H9 (cell line): ENCODE results near the gene FMN1. TPM values are rescaled to one million over a fixed set of nuclear protein-coding genes. Genes with fewer than 3 reads are reported as not detected.

ENCODE experiments used
- DNase-seq: peaks from one replicate; pipeline ENCODE4 v3.0.0-alpha.2; 2017
- H2AFZ ChIP-seq: one replicate; pipeline ENCODE4 v1.6.1; 2013; ENCODE audit warnings: mild to moderate bottlenecking, low read length, control low read depth, moderate library complexity
- H2AK5ac ChIP-seq: 2 replicates; pipeline ENCODE4 v1.6.1; 2013; ENCODE audit warnings: low read length, control low read depth, mixed read lengths; ENCODE audit not compliant: insufficient read length
- H2BK120ac ChIP-seq: one replicate; pipeline ENCODE4 v1.6.1; 2013; ENCODE audit warnings: low read depth, mild to moderate bottlenecking, low read length, control low read depth, inconsistent platforms; ENCODE audit not compliant: poor library complexity, severe bottlenecking
- H2BK12ac ChIP-seq: 2 replicates; pipeline ENCODE4 v1.6.1; 2013; ENCODE audit warnings: low read length, control low read depth, mixed read lengths, low read depth; ENCODE audit not compliant: insufficient read length
- H2BK15ac ChIP-seq: 2 replicates; pipeline ENCODE4 v1.6.1; 2013; ENCODE audit warnings: low read depth, low read length, control low read depth
- H2BK20ac ChIP-seq: one replicate; pipeline ENCODE4 v1.6.1; 2013; ENCODE audit warnings: low read depth, mild to moderate bottlenecking, low read length, control low read depth, inconsistent platforms; ENCODE audit not compliant: poor library complexity, severe bottlenecking
- H2BK5ac ChIP-seq: 2 replicates; pipeline ENCODE4 v1.6.1; 2013; ENCODE audit warnings: low read length, control low read depth, mixed read lengths; ENCODE audit not compliant: insufficient read length
- H3K14ac ChIP-seq: 2 replicates; pipeline ENCODE4 v1.6.1; 2013; ENCODE audit warnings: low read length, control low read depth; ENCODE audit not compliant: insufficient read depth
- H3K18ac ChIP-seq: 2 replicates; pipeline ENCODE4 v1.6.1; 2013; ENCODE audit warnings: low read depth, mild to moderate bottlenecking, mixed read lengths, low read length, control low read depth; ENCODE audit not compliant: insufficient read length
- H3K23ac ChIP-seq: 2 replicates; pipeline ENCODE4 v1.6.1; 2013; ENCODE audit warnings: low read length, control low read depth, mixed read lengths, low read depth; ENCODE audit not compliant: insufficient read length
- H3K23me2 ChIP-seq: 2 replicates; pipeline ENCODE4 v1.6.1; 2013; ENCODE audit warnings: low read depth, mild to moderate bottlenecking, mixed read lengths, low read length, control low read depth; ENCODE audit not compliant: insufficient read length, poor library complexity, severe bottlenecking
- H3K27ac ChIP-seq: 2 replicates; pipeline ENCODE4 v1.5.1; 2013; ENCODE audit warnings: low read length, control low read depth, mixed read lengths, low read depth; ENCODE audit not compliant: insufficient read length
- H3K27me3 ChIP-seq: 2 replicates; pipeline ENCODE4 v1.6.1; 2013; ENCODE audit warnings: low read length, control low read depth, inconsistent platforms; ENCODE audit not compliant: insufficient read depth
- H3K4ac ChIP-seq: 2 replicates; pipeline ENCODE4 v1.6.1; 2013; ENCODE audit warnings: low read depth, mild to moderate bottlenecking, control low read depth, inconsistent platforms, low read length, moderate library complexity
- H3K4me1 ChIP-seq: 2 replicates; pipeline ENCODE4 v1.6.1; 2013; ENCODE audit warnings: low read length, control low read depth, inconsistent platforms; ENCODE audit not compliant: insufficient read depth
- H3K4me2 ChIP-seq: 2 replicates; pipeline ENCODE4 v1.6.1; 2013; ENCODE audit warnings: low read length, control low read depth, mixed read lengths; ENCODE audit not compliant: insufficient read length, insufficient read depth
- H3K56ac ChIP-seq: 2 replicates; pipeline ENCODE4 v1.6.1; 2013; ENCODE audit warnings: low read depth, mild to moderate bottlenecking, mixed read lengths, low read length, control low read depth; ENCODE audit not compliant: insufficient read length
- H3K79me1 ChIP-seq: 2 replicates; pipeline ENCODE4 v1.6.1; 2013; ENCODE audit warnings: low read depth, mild to moderate bottlenecking, moderate library complexity, low read length, control low read depth, inconsistent platforms; ENCODE audit not compliant: insufficient read depth, poor library complexity, severe bottlenecking
- H3K79me2 ChIP-seq: 2 replicates; pipeline ENCODE4 v1.6.1; 2013; ENCODE audit warnings: low read length, control low read depth, inconsistent platforms; ENCODE audit not compliant: insufficient read depth
- H3K9ac ChIP-seq: 2 replicates; pipeline ENCODE4 v1.6.1; 2013; ENCODE audit warnings: low read length, control low read depth, mixed read lengths; ENCODE audit not compliant: insufficient read length; ENCODE audit errors: extremely low read depth
- H3K9me3 ChIP-seq: one replicate; pipeline ENCODE4 v1.6.1; 2013; ENCODE audit warnings: low read depth, low read length, inconsistent platforms; ENCODE audit not compliant: control insufficient read depth
- H3T11ph ChIP-seq: one replicate; pipeline ENCODE4 v1.6.1; 2013; ENCODE audit warnings: mild to moderate bottlenecking, low read length, control low read depth, inconsistent platforms
- H4K20me1 ChIP-seq: one replicate; pipeline ENCODE4 v1.6.1; 2013; ENCODE audit not compliant: control insufficient read depth, insufficient read length, insufficient read depth
- H4K5ac ChIP-seq: 2 replicates; pipeline ENCODE4 v1.6.1; 2013; ENCODE audit warnings: low read depth, mild to moderate bottlenecking, mixed read lengths, low read length, control low read depth; ENCODE audit not compliant: insufficient read length
- H4K8ac ChIP-seq: replicated peaks from 2 replicates; pipeline ENCODE4 v1.6.1; 2013; ENCODE audit warnings: low read length, control low read depth, mixed read lengths, low read depth; ENCODE audit not compliant: insufficient read length
- H4K91ac ChIP-seq: 2 replicates; pipeline ENCODE4 v1.6.1; 2013; ENCODE audit warnings: low read depth, mild to moderate bottlenecking, moderate library complexity, mixed read lengths, low read length, control low read depth; ENCODE audit not compliant: insufficient read length
- H3K27ac Mint-ChIP-seq, 3 experiments: 2 replicates in 2 of 3; 3 replicates in 1 of 3; pipeline ENCODE4 v1.8.0; 2020 to 2021; ENCODE audit warnings: mixed read lengths in 3 of 3, mild to moderate bottlenecking in 1 of 3, moderate library complexity in 1 of 3
- H3K27me3 Mint-ChIP-seq: 2 replicates; pipeline ENCODE4 v1.8.0; 2021; ENCODE audit warnings: low read depth, mild to moderate bottlenecking, moderate library complexity, mixed read lengths
- H3K36me3 Mint-ChIP-seq, 3 experiments: 2 replicates in 2 of 3; 3 replicates in 1 of 3; pipeline ENCODE4 v1.8.0; 2020 to 2021; ENCODE audit warnings: low read depth in 3 of 3, mixed read lengths in 3 of 3; ENCODE audit not compliant: insufficient read depth in 1 of 3
- H3K4me1 Mint-ChIP-seq, 2 experiments: 2 replicates each; pipeline ENCODE4 v1.8.0; 2020; ENCODE audit warnings: mixed read lengths in 2 of 2
- H3K4me3 Mint-ChIP-seq, 2 experiments: 2 replicates in 1 of 2; 3 replicates in 1 of 2; pipeline ENCODE4 v1.8.0; 2020 to 2021; ENCODE audit warnings: mild to moderate bottlenecking in 2 of 2, mixed read lengths in 2 of 2, moderate library complexity in 1 of 2
- H3K9me3 Mint-ChIP-seq, 2 experiments: 2 replicates in 1 of 2; 3 replicates in 1 of 2; pipeline ENCODE4 v1.8.0; 2020; ENCODE audit warnings: mild to moderate bottlenecking in 2 of 2, mixed read lengths in 2 of 2, moderate library complexity in 1 of 2
- CTCF ChIP-seq: fragments of 200-600 bp; sonication (generic); conservative IDR thresholded peaks from 3 replicates; pipeline ENCODE4 v1.8.0; 2021; ENCODE audit warnings: antibody characterized with exemption, mild to moderate bottlenecking
- WGBS: extraction: QIAGEN DNeasy Blood & Tissue Kit; methylation state at CpG from one replicate; pipeline ENCODE4 v1.1.7; 2013; ENCODE audit warnings: missing lambda C conversion rate, low lambda C conversion rate, mixed read lengths; ENCODE audit not compliant: insufficient read length; ENCODE audit errors: extremely low coverage; 5-methylcytosine and 5-hydroxymethylcytosine counted together
- total RNA-seq: library from RNA; stranded (reverse); gene quantifications from 2 replicates; pipeline ENCODE4 v1.2.1, GENCODE V29; 2021

Gene FMN1
- total RNA-seq, 1 experiment from 2014 or later = 1.9 TPM

- H3K27ac Mint-ChIP-seq = no peak overlapping the region
- H2BK20ac ChIP-seq = no peak overlapping the region
- H3K27ac ChIP-seq = no peak overlapping the region
- H3K23ac ChIP-seq = no peak overlapping the region
- H3K9me3 Mint-ChIP-seq = peaks cover 0 to 2% of the 10 kb centered on the region in 2 experiments; a peak in 2 of 5 replicates
- no peaks in the 10 kb centered on the region for H3K27me3 ChIP-seq
- H3K4me1 Mint-ChIP-seq = no peaks in the 10 kb centered on the region
- no peak overlapping the region for H3K18ac ChIP-seq
- H3K36me3 Mint-ChIP-seq = peaks cover 0 to 7% (median 0%) of the 10 kb centered on the region in 3 experiments; a peak in 2 of 7 replicates
- H4K20me1 ChIP-seq = no peaks in the 10 kb centered on the region
- no peak overlapping the region for H4K5ac ChIP-seq
- H2BK120ac ChIP-seq = no peak overlapping the region
- no peak overlapping the region for H2BK15ac ChIP-seq
- H2BK12ac ChIP-seq = no peak overlapping the region
- H3K4me2 ChIP-seq = no peak overlapping the region
- no peak overlapping the region for H3T11ph ChIP-seq
- H3K14ac ChIP-seq = no peak overlapping the region
- no peaks in the 10 kb centered on the region for H3K4me1 ChIP-seq
- H3K79me1 ChIP-seq = no peaks in the 10 kb centered on the region
- TF ChIP-seq CTCF = no peak
- H3K4ac ChIP-seq = no peak overlapping the region
- no peaks in the 10 kb centered on the region for H3K23me2 ChIP-seq
- DNase-seq = no peak
- no peak overlapping the region for H4K91ac ChIP-seq
- WGBS = no CpG with 5 or more reads among the region's 4 CpGs
- H3K4me3 Mint-ChIP-seq = no peak overlapping the region
- H4K8ac ChIP-seq = no peak overlapping the region
- no peak overlapping the region for H2AFZ ChIP-seq
- H3K79me2 ChIP-seq = no peaks in the 10 kb centered on the region
- no peak overlapping the region for H3K56ac ChIP-seq
- no peak overlapping the region for H2BK5ac ChIP-seq
- H3K9me3 ChIP-seq = no peaks in the 10 kb centered on the region
- H3K27me3 Mint-ChIP-seq = no peaks in the 10 kb centered on the region
- H3K9ac ChIP-seq = no peak overlapping the region
- H2AK5ac ChIP-seq = no peak overlapping the region
These were observed 429.3 kb downstream of the FMN1 start for GRCh38 chr15:32765236-32765635.
